NCI-H2107 treated with DMSO at 0.1 percent for 48 hours (cell line): ENCODE data around the gene AXIN2.

ENCODE experiments used
- DNase-seq: peaks from one replicate; lab custom pipeline; 2025; ENCODE audit not compliant: unreplicated experiment; lab: John Stamatoyannopoulos, UW

AXIN2 gene

GRCh38 chr17:65556014-65556909, 5.2 kb downstream of the AXIN2 start:
- no peak for DNase-seq

GRCh38 chr17:65554553-65555223, 6.8 kb downstream of the AXIN2 start:
- DNase-seq, result no peak

- DNase-seq, result no peak
Observed at GRCh38 chr17:65553646-65554552, 7.5 kb downstream of the AXIN2 start.

- DNase-seq, result no peak
Observed at GRCh38 chr17:65553009-65553645, 8.3 kb downstream of the AXIN2 start.

GRCh38 chr17:65552214-65552613, 9.2 kb downstream of the AXIN2 start:
- no peak for DNase-seq

- DNase-seq, result no peak
Observed at GRCh38 chr17:65551267-65552040, 10.0 kb downstream of the AXIN2 start.

GRCh38 chr17:65550758-65551157, 10.7 kb downstream of the AXIN2 start:
- DNase-seq, result no peak

GRCh38 chr17:65550075-65550662, 11.3 kb downstream of the AXIN2 start:
- no peak for DNase-seq

- DNase-seq, result no peak
Observed at GRCh38 chr17:65548269-65548969, 13.0 kb downstream of the AXIN2 start.

GRCh38 chr17:65547253-65547670, 14.2 kb downstream of the AXIN2 start:
- no peak for DNase-seq

- DNase-seq, result no peak
Observed at GRCh38 chr17:65546579-65546978, 14.9 kb downstream of the AXIN2 start.

GRCh38 chr17:65545705-65546523, 15.5 kb downstream of the AXIN2 start:
- DNase-seq, result no peak

- no peak for DNase-seq
Observed at GRCh38 chr17:65544672-65545071, 16.8 kb downstream of the AXIN2 start.

- DNase-seq, result no peak
Observed at GRCh38 chr17:65542610-65543009, 18.8 kb downstream of the AXIN2 start.

- no peak for DNase-seq
Observed at GRCh38 chr17:65542067-65542466, 19.4 kb downstream of the AXIN2 start.

- DNase-seq, result no peak
Observed at GRCh38 chr17:65541453-65541852, 20.0 kb downstream of the AXIN2 start.

- no peak for DNase-seq
Observed at GRCh38 chr17:65539630-65540266, 21.7 kb downstream of the AXIN2 start.
